GM19025 (cell line): ENCODE measurements around the gene FOXL3.
"Not testable (repeated sequence)": the region's sequence is repeated elsewhere in the genome, so short reads cannot be mapped to it uniquely, and the experiment has no call there.

Experiments
- ATAC-seq: cut with Tn5 transposase; IDR thresholded peaks from one replicate; pipeline ENCODE4 v1.9.1; 2021; ENCODE audit warnings: mild to moderate bottlenecking, low read depth, moderate library complexity; ENCODE audit not compliant: unreplicated experiment

Gene FOXL3

GRCh38 chr7:285731-286130 is 4.2 kb upstream of the FOXL3 start:
- no peak for ATAC-seq

- ATAC-seq: no peak
These were observed 3.7 kb upstream of the FOXL3 start for GRCh38 chr7:286266-286665.

- no peak for ATAC-seq
These were observed 1.3 kb upstream of the FOXL3 start for GRCh38 chr7:288671-289101.

- ATAC-seq: no peak
These were observed 688 bp upstream of the FOXL3 start for GRCh38 chr7:289209-289755.

- no peak for ATAC-seq
These were observed 793 bp downstream of the FOXL3 start for GRCh38 chr7:290554-291372.

- no peak for ATAC-seq
These were observed 1.6 kb downstream of the FOXL3 start for GRCh38 chr7:291373-292092.

- ATAC-seq: no peak
These were observed 2.3 kb downstream of the FOXL3 start for GRCh38 chr7:292226-292625.

- ATAC-seq: no peak
These were observed 2.9 kb downstream of the FOXL3 start for GRCh38 chr7:292826-293225.

- ATAC-seq: no peak
These were observed 3.9 kb downstream of the FOXL3 start for GRCh38 chr7:293681-294439.

GRCh38 chr7:294440-295154 is 4.6 kb downstream of the FOXL3 start:
- ATAC-seq: no peak

GRCh38 chr7:295155-296154 is 5.5 kb downstream of the FOXL3 start:
- no peak for ATAC-seq

- no peak for ATAC-seq
These were observed 6.5 kb downstream of the FOXL3 start for GRCh38 chr7:296373-296945.

- not testable (repeated sequence) for ATAC-seq
These were observed 7.2 kb downstream of the FOXL3 start for GRCh38 chr7:297141-297540.

- no peak for ATAC-seq
These were observed 7.8 kb downstream of the FOXL3 start for GRCh38 chr7:297611-298374.

- ATAC-seq: no peak
These were observed 8.4 kb downstream of the FOXL3 start for GRCh38 chr7:298375-298702.

GRCh38 chr7:298743-299142 is 8.8 kb downstream of the FOXL3 start:
- ATAC-seq: no peak

- no peak for ATAC-seq
These were observed 9.2 kb downstream of the FOXL3 start for GRCh38 chr7:299169-299568.

GRCh38 chr7:299628-300027 is 9.7 kb downstream of the FOXL3 start:
- no peak for ATAC-seq
